D721Med (cell line): Measurements from ENCODE around the gene NFATC2.

ENCODE experiments used
- DNase-seq: peaks from one replicate; pipeline ENCODE4 v3.0.0; 2011; ENCODE audit warnings: low spot score; ENCODE audit not compliant: insufficient read length
- FAIRE-seq: peaks from 2 replicates; lab custom pipeline; 2011; peaks lifted over from hg19 to GRCh38; lab: Jason Lieb, UNC
- CTCF ChIP-seq: IDR thresholded peaks from 2 replicates; pipeline ENCODE4 v1.5.1; 2012; ENCODE audit warnings: mild to moderate bottlenecking, control low read depth; ENCODE audit not compliant: insufficient read depth; ENCODE audit errors: missing control alignments

Gene NFATC2

GRCh38 chr20:51542571-51543421, at the start of gene NFATC2:
Gene NFATC2, minus strand, starts transcription at chr20:51542719. Its CDS starts 220 bp downstream, at chr20:51542499.
- TF ChIP-seq CTCF = no peak
- DNase-seq (no peak), FAIRE-seq (no peak)

GRCh38 chr20:51591871-51592270, 49.4 kb upstream of the NFATC2 start:
- no peak for FAIRE-seq
- TF ChIP-seq CTCF = no peak
- no peak for DNase-seq

GRCh38 chr20:51588762-51589161, 46.2 kb upstream of the NFATC2 start:
- FAIRE-seq (no peak), DNase-seq (no peak)
- TF ChIP-seq CTCF = no peak

- no peak for TF ChIP-seq CTCF
- FAIRE-seq (no peak), DNase-seq (no peak)
These were observed 44.6 kb upstream of the NFATC2 start for GRCh38 chr20:51587145-51587544.

GRCh38 chr20:51586005-51586440, 43.5 kb upstream of the NFATC2 start:
- TF ChIP-seq CTCF = no peak
- no peak for FAIRE-seq
- no peak for DNase-seq

GRCh38 chr20:51585148-51585547, 42.6 kb upstream of the NFATC2 start:
- FAIRE-seq = no peak
- TF ChIP-seq CTCF = no peak

GRCh38 chr20:51584737-51585136, 42.2 kb upstream of the NFATC2 start:
- DNase-seq = no peak
- FAIRE-seq = no peak
- TF ChIP-seq CTCF = no peak

More at GRCh38 chr20:51585148-51585547, 42.6 kb upstream of the NFATC2 start:
- DNase-seq = no peak
